ENCODE data around the gene CYP17A1.
A peak's percentile ranks its signal among the peaks of the same experiment; 100 is the strongest.
"Not testable (repeated sequence)": the region's sequence is repeated elsewhere in the genome, so short reads cannot be mapped to it uniquely, and the experiment has no call there.

Gene CYP17A1, protein sequence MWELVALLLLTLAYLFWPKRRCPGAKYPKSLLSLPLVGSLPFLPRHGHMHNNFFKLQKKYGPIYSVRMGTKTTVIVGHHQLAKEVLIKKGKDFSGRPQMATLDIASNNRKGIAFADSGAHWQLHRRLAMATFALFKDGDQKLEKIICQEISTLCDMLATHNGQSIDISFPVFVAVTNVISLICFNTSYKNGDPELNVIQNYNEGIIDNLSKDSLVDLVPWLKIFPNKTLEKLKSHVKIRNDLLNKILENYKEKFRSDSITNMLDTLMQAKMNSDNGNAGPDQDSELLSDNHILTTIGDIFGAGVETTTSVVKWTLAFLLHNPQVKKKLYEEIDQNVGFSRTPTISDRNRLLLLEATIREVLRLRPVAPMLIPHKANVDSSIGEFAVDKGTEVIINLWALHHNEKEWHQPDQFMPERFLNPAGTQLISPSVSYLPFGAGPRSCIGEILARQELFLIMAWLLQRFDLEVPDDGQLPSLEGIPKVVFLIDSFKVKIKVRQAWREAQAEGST

DNA sequence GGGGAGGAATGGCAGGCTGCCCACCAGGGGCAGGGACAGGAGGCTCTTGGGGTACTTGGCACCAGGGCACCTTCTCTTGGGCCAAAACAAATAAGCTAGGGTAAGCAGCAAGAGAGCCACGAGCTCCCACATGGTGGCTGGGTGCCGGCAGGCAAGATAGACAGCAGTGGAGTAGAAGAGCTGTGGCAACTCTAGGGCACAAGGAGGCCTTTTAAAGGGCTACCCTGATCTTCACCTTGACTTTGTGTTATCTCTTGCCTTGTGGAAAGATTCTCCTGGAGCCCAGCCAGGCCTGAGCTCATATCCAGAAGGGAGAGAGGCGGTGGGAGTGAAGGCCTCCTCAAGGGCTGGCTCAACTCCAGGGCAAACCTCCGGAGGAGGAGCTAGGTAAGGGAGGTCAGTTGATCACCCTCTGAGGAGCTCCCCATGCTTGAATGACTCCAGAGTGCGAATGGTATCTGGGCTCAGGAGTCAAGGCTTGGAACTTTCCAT lies at the start of gene CYP17A1:
Gene CYP17A1, minus strand, starts transcription at position 184 of the 492 bp plus-strand sequence. Its CDS starts 52 bp downstream, at position 132.
- no peak for DNase-seq (ENCODE audit: low read depth in 2 of 2)

- DNase-seq (ENCODE audit: low read depth in 2 of 2) = no peak
Observed at GRCh38 chr10:102880256-102880655, 43.0 kb upstream of the CYP17A1 start.

DNA sequence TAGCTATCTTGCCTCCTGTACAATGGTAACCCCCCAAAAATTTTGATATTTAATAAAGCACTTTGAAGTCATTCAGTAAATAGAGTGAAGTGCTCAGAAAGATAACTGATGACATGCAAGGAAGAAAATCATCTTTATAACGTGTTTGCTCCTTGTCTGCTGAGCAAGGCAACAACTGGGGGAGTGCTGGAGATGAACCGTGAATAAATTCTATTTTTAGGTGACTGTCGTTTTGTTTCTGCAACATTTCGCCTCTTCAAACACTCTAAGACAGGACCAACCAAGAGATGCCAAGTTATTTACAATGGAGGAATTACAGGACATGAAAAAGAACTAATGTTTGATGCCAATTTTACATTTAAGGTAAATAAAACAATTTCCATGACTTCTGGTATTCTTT lies 41.4 kb upstream of the CYP17A1 start:
- DNase-seq (ENCODE audit: low read depth in 2 of 2) = no peak

DNA sequence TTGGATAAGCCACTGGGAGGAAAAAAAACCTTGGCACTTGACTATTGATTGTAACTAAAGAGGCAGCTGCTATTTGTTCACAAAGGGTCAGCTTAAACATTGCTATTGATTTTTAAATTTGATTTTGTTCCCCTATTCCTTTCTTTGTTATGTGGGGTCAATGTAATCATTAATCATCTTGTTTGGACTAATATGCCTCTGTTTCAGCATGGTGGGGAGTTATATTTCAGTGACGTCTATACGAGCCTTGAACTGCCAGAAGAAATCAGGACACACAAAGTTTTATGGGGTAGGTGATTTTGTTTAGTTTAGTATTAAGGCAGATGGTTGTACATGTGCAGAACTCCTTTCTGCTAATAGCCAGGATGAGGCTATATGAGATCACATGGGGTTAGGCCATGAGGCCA lies 39.5 kb upstream of the CYP17A1 start:
- DNase-seq (ENCODE audit: low read depth in 2 of 2) = no peak

DNA sequence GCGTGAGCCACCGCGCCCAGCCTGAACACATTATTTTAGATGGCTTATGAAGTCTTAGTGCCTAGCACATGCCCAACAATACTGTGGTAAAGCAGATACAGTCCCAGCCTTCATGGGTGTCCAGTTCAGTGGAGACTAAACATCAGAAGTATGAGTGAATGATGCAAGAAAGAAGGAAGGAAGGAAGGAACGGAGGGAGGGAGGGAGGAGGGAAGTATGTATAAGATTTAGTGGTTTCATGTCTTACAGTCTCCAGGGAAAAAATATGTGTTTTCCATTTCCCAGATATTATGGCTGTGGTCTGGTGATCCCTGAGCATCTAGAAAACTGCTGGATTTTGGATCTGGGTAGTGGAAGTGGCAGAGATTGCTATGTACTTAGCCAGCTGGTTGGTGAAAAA lies 35.0 kb upstream of the CYP17A1 start:
- no peak for DNase-seq (ENCODE audit: low read depth in 2 of 2)

- DNase-seq (ENCODE audit: low read depth in 2 of 2) = no peak
Observed at GRCh38 chr10:102870221-102870620, 33.0 kb upstream of the CYP17A1 start.

- peak in 1 of 2 donors; percentile 10 for DNase-seq (ENCODE audit: low read depth in 2 of 2)
Observed at GRCh38 chr10:102869258-102870198, 32.3 kb upstream of the CYP17A1 start, which contains the start of gene AS3MT. Gene AS3MT (plus strand): TSS chr10:102869470. CDS start chr10:102869593, 123 bp downstream.

- no peak for DNase-seq (ENCODE audit: low read depth in 2 of 2)
Observed at GRCh38 chr10:102868911-102869257, 31.7 kb upstream of the CYP17A1 start.

DNA sequence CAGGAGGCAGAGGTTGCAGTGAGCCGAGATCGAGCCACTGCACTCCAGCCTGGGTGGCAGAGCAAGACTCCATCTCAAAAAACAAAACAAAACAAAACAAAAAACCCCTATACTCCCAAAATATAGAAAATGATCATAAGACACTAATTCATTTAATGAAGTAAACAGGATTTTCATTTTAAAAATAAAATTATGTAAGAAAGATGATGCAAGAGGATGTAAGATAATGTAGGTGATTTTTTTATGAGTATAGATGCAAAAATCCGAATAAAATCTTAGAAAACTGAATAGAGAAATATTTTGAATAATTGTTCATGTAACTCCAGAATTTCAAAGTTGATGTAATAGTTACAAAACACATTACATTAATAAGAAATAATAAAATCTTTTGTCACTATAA lies 28.4 kb upstream of the CYP17A1 start:
- no peak for DNase-seq (ENCODE audit: low read depth in 2 of 2)

DNA sequence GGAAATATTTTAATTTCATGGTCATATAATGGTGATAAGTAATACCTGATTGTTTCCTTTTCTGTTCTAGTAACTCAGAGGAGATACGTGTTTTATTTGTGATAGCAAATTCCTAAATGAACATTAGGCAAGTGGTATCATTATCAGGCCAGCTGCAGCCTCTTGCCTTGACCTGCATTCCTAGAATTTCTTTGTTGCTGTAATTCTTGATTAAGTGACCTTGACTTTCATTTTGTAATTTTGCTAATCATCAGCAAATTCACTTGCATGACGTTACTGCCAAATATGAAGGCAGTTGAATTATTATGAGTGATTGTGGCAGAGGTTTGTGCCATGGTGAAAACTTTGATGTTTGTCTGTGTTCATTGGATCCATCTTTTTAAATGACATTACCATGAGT lies 26.4 kb upstream of the CYP17A1 start:
- no peak for DNase-seq (ENCODE audit: low read depth in 2 of 2)

- DNase-seq (ENCODE audit: low read depth in 2 of 2) = no peak
Observed at GRCh38 chr10:102859911-102860310, 22.7 kb upstream of the CYP17A1 start.

GRCh38 chr10:102856758-102857424 lies 19.7 kb upstream of the CYP17A1 start:
- DNase-seq (ENCODE audit: low read depth in 2 of 2) = no peak

GRCh38 chr10:102855731-102856436 lies 18.7 kb upstream of the CYP17A1 start:
- DNase-seq (ENCODE audit: low read depth in 2 of 2) = not testable (repeated sequence)

DNA sequence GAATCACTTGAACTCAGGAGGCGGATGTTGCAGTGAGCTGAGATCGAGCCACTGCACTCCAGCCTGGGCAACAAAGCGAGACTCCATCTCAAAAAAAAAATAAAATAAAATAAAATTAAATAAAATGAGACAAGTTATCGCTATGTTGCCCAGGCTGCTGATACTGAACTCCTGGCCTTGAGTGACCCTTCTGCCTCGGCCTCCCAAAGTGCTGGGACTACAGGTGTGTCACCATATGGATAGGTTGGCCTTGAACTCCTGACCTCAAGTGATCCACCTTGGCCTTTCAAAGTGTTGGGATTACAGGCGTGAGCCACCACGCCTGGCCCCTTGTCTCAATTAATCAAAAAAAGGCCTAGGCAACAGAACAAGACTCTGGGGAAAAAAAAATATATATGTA lies 16.0 kb upstream of the CYP17A1 start:
- not testable (repeated sequence) for DNase-seq (ENCODE audit: low read depth in 2 of 2)

DNA sequence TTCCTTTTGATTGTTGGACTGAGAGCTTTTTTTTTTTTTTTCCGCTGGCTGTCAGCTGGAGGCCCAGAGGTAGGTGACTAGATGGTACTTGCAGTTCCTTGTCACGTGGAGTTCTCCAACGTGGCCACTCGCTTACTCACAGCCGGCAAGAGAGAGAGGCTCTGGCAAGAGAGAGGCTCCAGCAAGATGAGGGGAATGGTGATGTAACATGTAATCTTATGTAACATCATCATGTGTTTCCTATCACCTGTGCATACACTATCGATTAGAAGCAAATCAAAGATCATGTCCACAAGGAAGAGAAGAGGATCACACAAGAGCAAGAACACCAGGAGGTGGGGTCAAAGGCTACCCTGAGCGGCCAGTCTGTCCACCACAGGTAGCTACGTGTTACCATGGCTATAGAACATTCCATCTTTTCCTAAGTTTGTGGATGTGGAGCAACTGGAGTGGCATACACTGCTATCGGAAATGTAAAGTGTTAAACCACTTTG lies 12.9 kb upstream of the CYP17A1 start:
- DNase-seq (ENCODE audit: low read depth in 2 of 2) = no peak

DNA sequence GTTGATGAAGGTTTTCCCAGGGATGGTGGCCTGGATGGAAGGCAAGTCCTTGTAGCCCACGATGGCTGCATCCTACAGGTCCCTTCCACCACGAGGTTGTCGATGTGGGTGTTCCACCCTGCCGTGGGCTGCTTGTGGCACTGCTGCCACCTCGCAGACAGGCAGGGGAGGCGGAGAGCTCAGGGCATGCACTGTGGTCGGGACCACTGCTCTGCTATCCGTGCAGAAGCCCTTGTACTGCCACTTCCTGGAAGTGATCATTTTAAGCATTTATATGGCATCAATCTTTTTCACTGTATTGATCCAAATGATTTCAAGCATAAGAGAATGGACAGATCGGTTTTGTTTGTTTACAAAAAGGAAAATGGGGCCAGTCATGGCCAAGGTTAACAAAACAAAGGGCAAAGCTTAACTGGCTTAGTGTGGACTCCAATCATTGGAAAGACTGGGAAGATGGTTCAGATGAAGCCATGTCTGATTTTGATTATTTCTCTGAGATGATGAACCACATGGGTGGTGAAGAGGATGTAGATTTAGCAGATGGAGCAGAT lies 8.2 kb upstream of the CYP17A1 start:
- DNase-seq (ENCODE audit: low read depth in 2 of 2) = no peak

GRCh38 chr10:102844190-102844776 lies 7.1 kb upstream of the CYP17A1 start:
- not testable (repeated sequence) for DNase-seq (ENCODE audit: low read depth in 2 of 2)

DNA sequence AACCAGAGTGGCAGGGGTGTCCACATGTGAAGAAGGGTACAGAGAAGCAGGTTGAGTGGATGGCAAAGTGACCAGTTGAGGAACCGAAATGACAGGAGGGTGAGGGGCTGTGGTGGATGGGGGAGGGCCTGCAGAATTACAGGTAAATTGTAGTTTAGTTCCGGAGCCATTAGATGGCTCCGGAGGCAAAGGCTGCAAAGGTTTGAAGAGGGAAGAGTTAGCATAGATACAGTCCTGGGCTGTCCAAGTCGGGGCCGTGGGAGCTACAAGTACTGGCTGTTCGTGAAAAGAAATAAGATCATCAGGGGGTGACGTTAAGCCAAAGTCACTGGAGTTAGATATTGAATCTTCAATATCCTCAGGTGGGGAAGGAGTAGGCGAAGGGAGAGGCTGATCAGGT lies 5.9 kb upstream of the CYP17A1 start:
- DNase-seq (ENCODE audit: low read depth in 2 of 2) = not testable (repeated sequence)

GRCh38 chr10:102841827-102842345 lies 4.7 kb upstream of the CYP17A1 start:
- no peak for DNase-seq (ENCODE audit: low read depth in 2 of 2)
